Stimulated activated CD4-positive, alpha-beta T cell treated with anti-CD3 and anti-CD28 coated beads, TNF-alpha, amount 100 ng/mL, for 24 hours (primary cell): Measurements from ENCODE around the gene SETD7.

ENCODE experiments used
- DNase-seq, 3 experiments: peaks; one replicate each; pipeline ENCODE4 v3.0.0-alpha.2; 2020; ENCODE audit warnings: low read depth in 3 of 3

Gene SETD7

GRCh38 chr4:139574641-139575040 lies 18.6 kb upstream of the SETD7 start:
- DNase-seq = no peak

- no peak for DNase-seq
Measured at GRCh38 chr4:139568206-139568955, 12.4 kb upstream of the SETD7 start.

GRCh38 chr4:139567159-139567870 lies 11.3 kb upstream of the SETD7 start:
- no peak for DNase-seq

- DNase-seq = no peak
Measured at GRCh38 chr4:139564502-139564901, 8.5 kb upstream of the SETD7 start.

- no peak for DNase-seq
Measured at GRCh38 chr4:139563515-139563914, 7.5 kb upstream of the SETD7 start.

GRCh38 chr4:139562839-139563238 lies 6.8 kb upstream of the SETD7 start:
- no peak for DNase-seq

- no peak for DNase-seq
Measured at GRCh38 chr4:139562067-139562684, 6.2 kb upstream of the SETD7 start.

GRCh38 chr4:139560406-139561104 lies 4.5 kb upstream of the SETD7 start:
- no peak for DNase-seq

GRCh38 chr4:139559687-139560086 lies 3.7 kb upstream of the SETD7 start:
- DNase-seq = no peak

GRCh38 chr4:139559089-139559479 lies 3.1 kb upstream of the SETD7 start:
- DNase-seq = no peak

GRCh38 chr4:139558235-139559088 lies 2.4 kb upstream of the SETD7 start:
- no peak for DNase-seq

- no peak for DNase-seq
Measured at GRCh38 chr4:139557556-139558110, 1.6 kb upstream of the SETD7 start.

GRCh38 chr4:139556724-139557555 lies 921 bp upstream of the SETD7 start:
- peak; percentile 22 to 49 (median 24) for DNase-seq

GRCh38 chr4:139555705-139556070 lies 331 bp downstream of the SETD7 start:
- no peak for DNase-seq

GRCh38 chr4:139554893-139555704 lies 920 bp downstream of the SETD7 start:
- peak; percentile 56 to 78 (median 61) for DNase-seq

- DNase-seq = no peak
Measured at GRCh38 chr4:139554642-139554892, 1.5 kb downstream of the SETD7 start.

GRCh38 chr4:139553751-139554641 lies 2.0 kb downstream of the SETD7 start:
- DNase-seq = no peak

- no peak for DNase-seq
Measured at GRCh38 chr4:139552517-139553307, 3.3 kb downstream of the SETD7 start.
